ENCODE results near the gene GHR.

Gene GHR

GRCh38 chr5:42492974-42493373 is 69.7 kb downstream of the GHR start:
- H3K9me3 ChIP-seq (ENCODE audit: control insufficient read depth in 2 of 2, low read length in 2 of 2) = no peaks in the 10 kb centered on the region
- no peak overlapping the region for H3K27ac ChIP-seq (ENCODE audit: low read depth in 2 of 2, low read length in 2 of 2)
- no peaks in the 10 kb centered on the region for H3K27me3 ChIP-seq (ENCODE audit: control insufficient read depth in 2 of 2, insufficient read depth in 2 of 2, low read length in 2 of 2)
- no peaks in the 10 kb centered on the region for H3K36me3 ChIP-seq (ENCODE audit: control insufficient read depth in 2 of 2, insufficient read depth in 2 of 2, low read length in 2 of 2)
- no peak overlapping the region for H3K4me3 ChIP-seq (ENCODE audit: low read length in 2 of 2)
- H3K9ac ChIP-seq (ENCODE audit: low read depth in 1 of 2, low read length in 2 of 2) = no peak overlapping the region
- no peaks in the 10 kb centered on the region for H3K4me1 ChIP-seq (ENCODE audit: control insufficient read depth in 2 of 2, insufficient read depth in 2 of 2, low read length in 2 of 2)

- H3K9ac ChIP-seq (ENCODE audit: low read depth in 1 of 2, low read length in 2 of 2) = no peak overlapping the region
- no peak overlapping the region for H3K4me3 ChIP-seq (ENCODE audit: low read length in 2 of 2)
- H3K4me1 ChIP-seq (ENCODE audit: control insufficient read depth in 2 of 2, insufficient read depth in 2 of 2, low read length in 2 of 2) = no peaks in the 10 kb centered on the region
These were observed 71.2 kb downstream of the GHR start for GRCh38 chr5:42494414-42494813.

GRCh38 chr5:42495914-42496313 is 72.7 kb downstream of the GHR start:
- Histone ChIP-seq H3K4me1 (ENCODE audit: control insufficient read depth in 2 of 2, insufficient read depth in 2 of 2, low read length in 2 of 2) (no peaks in the 10 kb centered on the region), H3K27ac (ENCODE audit: low read depth in 2 of 2, low read length in 2 of 2) (no peak overlapping the region)

More at GRCh38 chr5:42494414-42494813, 71.2 kb downstream of the GHR start:
- H3K27me3 ChIP-seq (ENCODE audit: control insufficient read depth in 2 of 2, insufficient read depth in 2 of 2, low read length in 2 of 2) = no peaks in the 10 kb centered on the region
- H3K27ac ChIP-seq (ENCODE audit: low read depth in 2 of 2, low read length in 2 of 2) = no peak overlapping the region
- no peaks in the 10 kb centered on the region for H3K36me3 ChIP-seq (ENCODE audit: control insufficient read depth in 2 of 2, insufficient read depth in 2 of 2, low read length in 2 of 2)
- H3K9me3 ChIP-seq (ENCODE audit: control insufficient read depth in 2 of 2, low read length in 2 of 2) = no peaks in the 10 kb centered on the region

GRCh38 chr5:42496397-42497156 is 73.3 kb downstream of the GHR start:
- H3K27ac ChIP-seq (ENCODE audit: low read depth in 2 of 2, low read length in 2 of 2) = no peak overlapping the region
- no peak overlapping the region for H3K9ac ChIP-seq (ENCODE audit: low read depth in 1 of 2, low read length in 2 of 2)
- H3K36me3 ChIP-seq (ENCODE audit: control insufficient read depth in 2 of 2, insufficient read depth in 2 of 2, low read length in 2 of 2) = no peaks in the 10 kb centered on the region
- no peaks in the 10 kb centered on the region for H3K9me3 ChIP-seq (ENCODE audit: control insufficient read depth in 2 of 2, low read length in 2 of 2)
- H3K4me3 ChIP-seq (ENCODE audit: low read length in 2 of 2) = no peak overlapping the region
- no peaks in the 10 kb centered on the region for H3K4me1 ChIP-seq (ENCODE audit: control insufficient read depth in 2 of 2, insufficient read depth in 2 of 2, low read length in 2 of 2)
- no peaks in the 10 kb centered on the region for H3K27me3 ChIP-seq (ENCODE audit: control insufficient read depth in 2 of 2, insufficient read depth in 2 of 2, low read length in 2 of 2)

More at GRCh38 chr5:42495914-42496313, 72.7 kb downstream of the GHR start:
- Histone ChIP-seq H3K9ac (ENCODE audit: low read depth in 1 of 2, low read length in 2 of 2) (no peak overlapping the region), H3K27me3 (ENCODE audit: control insufficient read depth in 2 of 2, insufficient read depth in 2 of 2, low read length in 2 of 2) (no peaks in the 10 kb centered on the region), H3K4me3 (ENCODE audit: low read length in 2 of 2) (no peak overlapping the region), H3K9me3 (ENCODE audit: control insufficient read depth in 2 of 2, low read length in 2 of 2) (no peaks in the 10 kb centered on the region), H3K36me3 (ENCODE audit: control insufficient read depth in 2 of 2, insufficient read depth in 2 of 2, low read length in 2 of 2) (no peaks in the 10 kb centered on the region)

GRCh38 chr5:42498000-42498399 is 74.8 kb downstream of the GHR start:
- H3K4me1 ChIP-seq (ENCODE audit: control insufficient read depth in 2 of 2, insufficient read depth in 2 of 2, low read length in 2 of 2) = no peaks in the 10 kb centered on the region
- H3K9me3 ChIP-seq (ENCODE audit: control insufficient read depth in 2 of 2, low read length in 2 of 2) = no peaks in the 10 kb centered on the region
- H3K36me3 ChIP-seq (ENCODE audit: control insufficient read depth in 2 of 2, insufficient read depth in 2 of 2, low read length in 2 of 2) = no peaks in the 10 kb centered on the region
- H3K4me3 ChIP-seq (ENCODE audit: low read length in 2 of 2) = no peak overlapping the region
- no peak overlapping the region for H3K27ac ChIP-seq (ENCODE audit: low read depth in 2 of 2, low read length in 2 of 2)
- H3K9ac ChIP-seq (ENCODE audit: low read depth in 1 of 2, low read length in 2 of 2) = no peak overlapping the region
- no peaks in the 10 kb centered on the region for H3K27me3 ChIP-seq (ENCODE audit: control insufficient read depth in 2 of 2, insufficient read depth in 2 of 2, low read length in 2 of 2)

DNA sequence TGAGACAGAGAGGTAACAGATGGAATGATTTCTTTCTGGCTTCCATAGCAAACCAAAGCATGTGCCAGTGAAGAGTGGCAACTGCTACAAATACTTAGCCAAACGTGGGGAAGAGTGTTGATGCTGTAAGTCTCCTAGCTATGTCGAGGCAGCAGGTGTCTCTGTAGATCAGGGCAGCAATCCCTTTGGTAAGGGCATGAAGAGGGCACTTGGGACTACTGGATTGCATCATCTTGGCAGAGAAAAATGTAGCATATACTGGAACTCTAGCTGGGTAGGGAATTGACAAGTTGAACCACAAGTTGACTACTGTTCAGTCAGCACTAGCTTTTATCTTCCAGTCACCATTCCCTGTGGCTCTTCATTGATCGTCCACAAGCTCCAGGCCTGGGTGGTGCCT is 75.8 kb downstream of the GHR start:
- no peak overlapping the region for H3K27ac ChIP-seq (ENCODE audit: low read depth in 2 of 2, low read length in 2 of 2)
- H3K27me3 ChIP-seq (ENCODE audit: control insufficient read depth in 2 of 2, insufficient read depth in 2 of 2, low read length in 2 of 2) = no peaks in the 10 kb centered on the region
- no peaks in the 10 kb centered on the region for H3K36me3 ChIP-seq (ENCODE audit: control insufficient read depth in 2 of 2, insufficient read depth in 2 of 2, low read length in 2 of 2)
- no peak overlapping the region for H3K4me3 ChIP-seq (ENCODE audit: low read length in 2 of 2)
- H3K9me3 ChIP-seq (ENCODE audit: control insufficient read depth in 2 of 2, low read length in 2 of 2) = no peaks in the 10 kb centered on the region
- H3K4me1 ChIP-seq (ENCODE audit: control insufficient read depth in 2 of 2, insufficient read depth in 2 of 2, low read length in 2 of 2) = no peaks in the 10 kb centered on the region
- no peak overlapping the region for H3K9ac ChIP-seq (ENCODE audit: low read depth in 1 of 2, low read length in 2 of 2)

- no peaks in the 10 kb centered on the region for H3K27me3 ChIP-seq (ENCODE audit: control insufficient read depth in 2 of 2, insufficient read depth in 2 of 2, low read length in 2 of 2)
- H3K9ac ChIP-seq (ENCODE audit: low read depth in 1 of 2, low read length in 2 of 2) = no peak overlapping the region
- H3K4me1 ChIP-seq (ENCODE audit: control insufficient read depth in 2 of 2, insufficient read depth in 2 of 2, low read length in 2 of 2) = no peaks in the 10 kb centered on the region
- H3K27ac ChIP-seq (ENCODE audit: low read depth in 2 of 2, low read length in 2 of 2) = no peak overlapping the region
- H3K9me3 ChIP-seq (ENCODE audit: control insufficient read depth in 2 of 2, low read length in 2 of 2) = no peaks in the 10 kb centered on the region
- H3K36me3 ChIP-seq (ENCODE audit: control insufficient read depth in 2 of 2, insufficient read depth in 2 of 2, low read length in 2 of 2) = no peaks in the 10 kb centered on the region
- H3K4me3 ChIP-seq (ENCODE audit: low read length in 2 of 2) = no peak overlapping the region
These were observed 76.9 kb downstream of the GHR start for GRCh38 chr5:42500003-42500599.

DNA sequence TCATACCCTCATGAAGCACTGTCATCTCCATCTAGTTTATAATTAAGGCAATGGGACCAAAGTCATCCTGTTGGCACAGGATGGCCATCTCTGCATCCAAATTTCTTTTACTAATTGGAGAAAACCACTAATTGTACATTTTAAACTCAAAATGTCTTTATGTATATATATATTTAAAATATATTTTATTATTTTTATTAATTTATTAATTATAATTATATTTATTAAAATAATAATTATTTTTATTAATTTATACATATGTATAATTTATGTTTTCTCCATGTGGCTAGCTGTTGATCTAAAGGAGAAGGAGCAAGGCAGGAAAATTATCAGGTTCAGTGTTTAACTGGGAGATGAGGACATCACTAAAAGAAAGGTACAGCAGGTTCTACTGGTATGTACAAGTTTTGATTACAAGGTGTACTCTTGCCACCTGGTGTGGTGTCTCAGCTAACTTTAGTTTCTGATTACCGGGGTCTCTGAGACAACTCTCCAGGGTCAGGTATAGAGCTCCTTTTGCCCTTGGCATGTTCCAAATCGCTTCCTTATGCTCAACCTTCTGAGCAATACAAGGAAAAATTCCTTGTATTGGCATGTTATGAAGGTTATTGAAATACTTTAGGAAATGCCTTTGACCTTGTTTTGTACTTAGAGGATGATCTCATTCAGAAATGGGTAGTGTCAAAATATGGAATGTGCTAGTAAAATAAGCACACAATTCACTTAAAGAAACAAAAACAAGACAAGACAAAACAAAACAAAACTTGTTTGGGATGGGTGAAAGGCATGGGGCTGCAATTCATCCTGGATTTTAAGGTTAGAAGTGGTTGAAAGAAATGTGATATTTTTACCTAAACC is 79.6 kb downstream of the GHR start:
- Histone ChIP-seq H3K9ac (ENCODE audit: low read depth in 1 of 2, low read length in 2 of 2) (no peak overlapping the region), H3K27ac (ENCODE audit: low read depth in 2 of 2, low read length in 2 of 2) (no peak overlapping the region), H3K4me1 (ENCODE audit: control insufficient read depth in 2 of 2, insufficient read depth in 2 of 2, low read length in 2 of 2) (no peaks in the 10 kb centered on the region)

DNA sequence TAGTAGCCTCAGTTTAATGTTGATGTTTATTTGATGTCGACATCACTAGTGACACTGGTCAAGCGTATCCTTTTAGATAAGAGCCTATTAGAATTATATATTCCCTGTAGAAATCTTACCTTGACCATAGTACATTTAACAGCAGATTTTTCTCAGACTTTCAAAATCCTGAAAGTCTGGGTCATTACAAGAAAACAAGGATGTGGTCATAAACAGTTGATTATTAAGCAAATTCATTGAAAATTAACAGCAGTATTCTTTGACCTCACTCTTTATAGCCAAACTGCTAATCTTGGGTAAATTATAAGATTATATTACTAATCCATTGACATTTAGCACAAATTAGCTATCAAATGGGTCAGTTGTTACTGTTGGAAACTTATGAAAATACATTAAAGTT is 83.4 kb downstream of the GHR start:
- Histone ChIP-seq H3K27ac (ENCODE audit: low read depth in 2 of 2, low read length in 2 of 2) (no peak overlapping the region), H3K9ac (ENCODE audit: low read depth in 1 of 2, low read length in 2 of 2) (no peak overlapping the region)

More for the DNA sequence above, 79.6 kb downstream of the GHR start:
- Histone ChIP-seq H3K36me3 (ENCODE audit: control insufficient read depth in 2 of 2, insufficient read depth in 2 of 2, low read length in 2 of 2) (no peaks in the 10 kb centered on the region), H3K4me3 (ENCODE audit: low read length in 2 of 2) (no peak overlapping the region), H3K9me3 (ENCODE audit: control insufficient read depth in 2 of 2, low read length in 2 of 2) (no peaks in the 10 kb centered on the region), H3K27me3 (ENCODE audit: control insufficient read depth in 2 of 2, insufficient read depth in 2 of 2, low read length in 2 of 2) (no peaks in the 10 kb centered on the region)

More for the DNA sequence above, 83.4 kb downstream of the GHR start:
- H3K36me3 ChIP-seq (ENCODE audit: control insufficient read depth in 2 of 2, insufficient read depth in 2 of 2, low read length in 2 of 2) = no peaks in the 10 kb centered on the region
- H3K4me1 ChIP-seq (ENCODE audit: control insufficient read depth in 2 of 2, insufficient read depth in 2 of 2, low read length in 2 of 2) = no peaks in the 10 kb centered on the region
- H3K9me3 ChIP-seq (ENCODE audit: control insufficient read depth in 2 of 2, low read length in 2 of 2) = no peaks in the 10 kb centered on the region
- H3K27me3 ChIP-seq (ENCODE audit: control insufficient read depth in 2 of 2, insufficient read depth in 2 of 2, low read length in 2 of 2) = no peaks in the 10 kb centered on the region
- no peak overlapping the region for H3K4me3 ChIP-seq (ENCODE audit: low read length in 2 of 2)

Data from mucosa of rectum (tissue), 2 donors.